ENCODE data around the gene MYOM1. TPM values are rescaled to one million over a fixed set of nuclear protein-coding genes. Genes with fewer than 3 reads are reported as not detected.

MYOM1 gene
- total and polyA plus RNA-seq, 2 donors (not counting 3 experiments of a cell fraction or from before 2014, with no cell fraction given) = 0.08 TPM; not detected in 1

DNA sequence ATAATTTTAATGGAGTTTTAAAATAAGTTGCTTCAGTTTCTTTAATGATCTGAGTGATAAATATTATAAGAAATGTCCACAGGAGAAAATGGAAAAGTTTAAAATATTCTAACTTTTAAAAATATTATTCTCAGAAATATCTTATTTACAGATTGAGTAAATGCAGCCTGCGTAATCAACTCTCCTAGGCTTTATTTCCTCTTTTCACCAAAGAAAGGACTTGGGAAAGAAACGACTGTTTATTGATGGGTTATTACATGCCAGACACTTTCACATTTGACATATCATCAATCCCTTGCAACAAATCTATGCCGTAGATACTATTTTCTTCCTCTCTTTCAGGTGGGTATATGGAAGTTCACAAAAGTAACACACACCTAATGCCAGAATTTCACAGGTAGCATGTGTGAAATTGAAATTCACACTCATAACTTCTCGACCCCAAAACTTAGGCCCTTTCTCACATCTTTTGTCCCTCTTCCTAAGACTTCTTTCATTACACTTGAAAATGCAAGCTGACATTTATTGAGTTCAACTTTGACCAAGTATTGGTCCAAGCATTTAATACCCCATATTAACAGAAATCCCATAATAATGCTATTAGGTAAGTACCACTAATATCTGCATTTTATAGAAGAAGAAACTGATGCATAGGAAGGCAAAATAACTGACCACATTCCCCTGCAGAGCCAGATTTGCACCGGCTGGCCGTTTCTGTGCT, 49.2 kb downstream of the MYOM1 start:
- BruUV-seq (replicated peaks) = no TSS peak
- no peak for TF ChIP-seq FOS (IDR thresholded peaks at IDR 0.05; ENCODE audit: borderline replicate concordance, insufficient read depth, low read length)
- no peak for TF ChIP-seq GATA2 (IDR thresholded peaks at IDR 0.05; ENCODE audit: insufficient read depth, insufficient read length, low read depth, low read length)
- no peak for TF ChIP-seq MYC (IDR thresholded peaks at IDR 0.05; ENCODE audit: low read depth, low read length)
- TF ChIP-seq MAX (IDR thresholded peaks at IDR 0.05; ENCODE audit: insufficient read depth, insufficient read length) = no peak
- no peak for TF ChIP-seq POLR2AphosphoS5 (IDR thresholded peaks at IDR 0.05; ENCODE audit: insufficient read depth, low read depth, low read length)
- TF ChIP-seq EZH2 (IDR thresholded peaks at IDR 0.05; ENCODE audit: borderline replicate concordance, low read depth, low read length, severe bottlenecking) = no peak
- TF ChIP-seq POLR2A (IDR thresholded peaks at IDR 0.05; ENCODE audit: low read depth, low read length) = no peak
- TF ChIP-seq, protein P1, sequence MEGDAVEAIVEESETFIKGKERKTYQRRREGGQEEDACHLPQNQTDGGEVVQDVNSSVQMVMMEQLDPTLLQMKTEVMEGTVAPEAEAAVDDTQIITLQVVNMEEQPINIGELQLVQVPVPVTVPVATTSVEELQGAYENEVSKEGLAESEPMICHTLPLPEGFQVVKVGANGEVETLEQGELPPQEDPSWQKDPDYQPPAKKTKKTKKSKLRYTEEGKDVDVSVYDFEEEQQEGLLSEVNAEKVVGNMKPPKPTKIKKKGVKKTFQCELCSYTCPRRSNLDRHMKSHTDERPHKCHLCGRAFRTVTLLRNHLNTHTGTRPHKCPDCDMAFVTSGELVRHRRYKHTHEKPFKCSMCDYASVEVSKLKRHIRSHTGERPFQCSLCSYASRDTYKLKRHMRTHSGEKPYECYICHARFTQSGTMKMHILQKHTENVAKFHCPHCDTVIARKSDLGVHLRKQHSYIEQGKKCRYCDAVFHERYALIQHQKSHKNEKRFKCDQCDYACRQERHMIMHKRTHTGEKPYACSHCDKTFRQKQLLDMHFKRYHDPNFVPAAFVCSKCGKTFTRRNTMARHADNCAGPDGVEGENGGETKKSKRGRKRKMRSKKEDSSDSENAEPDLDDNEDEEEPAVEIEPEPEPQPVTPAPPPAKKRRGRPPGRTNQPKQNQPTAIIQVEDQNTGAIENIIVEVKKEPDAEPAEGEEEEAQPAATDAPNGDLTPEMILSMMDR (IDR thresholded peaks at IDR 0.05; ENCODE audit: extremely low read depth in 1 of 2, insufficient read depth in 1 of 2, low read depth in 1 of 2, low read length in 2 of 2) = no peak
- TF ChIP-seq JUN (IDR thresholded peaks at IDR 0.05; ENCODE audit: borderline replicate concordance, insufficient read depth, insufficient read length, low read depth) = no peak
- H3K36me3 ChIP-seq (ENCODE audit: control insufficient read depth in 2 of 2, extremely low read depth in 1 of 2, insufficient read depth in 2 of 2, low read length in 2 of 2) = no peaks in the 10 kb centered on the region
- no peak overlapping the region for H3K27ac ChIP-seq (ENCODE audit: insufficient read depth, low read depth, low read length)
- no peak for FAIRE-seq
- H4K20me1 ChIP-seq (replicated peaks; ENCODE audit: control insufficient read depth, extremely low read depth, insufficient read depth, low read length) = no peaks in the 10 kb centered on the region
- no peaks in the 10 kb centered on the region for H3K4me1 ChIP-seq (ENCODE audit: control insufficient read depth, extremely low read depth, insufficient read depth, low read length)
- intact Hi-C loops (cut with micrococcal nuclease) (no loop called here), dilution Hi-C loops (cut with MboI; ENCODE audit: extremely low pct_ligation_motif_present, low sequenced_read_pairs) (no loop called here)
- no peak overlapping the region for H3K9ac ChIP-seq (replicated peaks; ENCODE audit: extremely low read depth, insufficient read depth, low read length)
- no peaks in the 10 kb centered on the region for H3K79me2 ChIP-seq (ENCODE audit: control insufficient read depth, insufficient read depth, low read length)
- DNase-seq (ENCODE audit: low read depth, low spot score) = no peak
- ChIA-PET POLR2A (no interaction called here), CTCF (interaction anchor here (3.3 kb wide), 1 partner anchor 19 kb away, joined by 11 read pairs; no protein-coding TSS in a partner anchor)
- no peak overlapping the region for H2AFZ ChIP-seq (ENCODE audit: low read depth, low read length)
- no peaks in the 10 kb centered on the region for H3K9me1 ChIP-seq (replicated peaks; ENCODE audit: control insufficient read depth, extremely low read depth, insufficient read depth, low read length)
- no peak overlapping the region for H3K4me2 ChIP-seq (ENCODE audit: insufficient read depth, low read length)
- H3K4me3 ChIP-seq (replicated peaks in 1 of 3; ENCODE audit: insufficient read depth in 1 of 3, low read depth in 1 of 3, low read length in 3 of 3) = no peak overlapping the region
- no peaks in the 10 kb centered on the region for H3K9me3 ChIP-seq (replicated peaks; ENCODE audit: control insufficient read depth, insufficient read depth, low read length)
- peaks cover 0 to 4% of the 10 kb centered on the region in 2 experiments for H3K27me3 ChIP-seq (ENCODE audit: control insufficient read depth in 2 of 2, insufficient read depth in 2 of 2, low read length in 2 of 2)
